Ovary (tissue), 3 donors: ENCODE results near the gene SUSD2.

Experiments
- EP300 ChIP-seq: sonication (generic); formaldehyde crosslinking; IDR thresholded peaks from one replicate; pipeline ENCODE4 v1.6.1; 2017; ENCODE audit warnings: antibody characterized with exemption
- POLR2A ChIP-seq: fragments of 450-650 bp; IDR thresholded peaks from one replicate; pipeline ENCODE4 v1.6.1; 2017; ENCODE audit warnings: antibody characterized with exemption, mild to moderate bottlenecking, moderate library complexity
- TF ChIP-seq, protein P1 (sequence below), 3 donors: fragments of 450-650 bp in 2 of 3; fragments of 200-600 bp in 1 of 3; IDR thresholded peaks; one replicate each; pipeline versions ENCODE4 v1.5.1 to v1.8.0; 2016 to 2022; ENCODE audit warnings: antibody characterized with exemption in 3 of 3, mild to moderate bottlenecking in 1 of 3
- donor health status: DM: no; HTN: no; CAD: no.

DNA sequence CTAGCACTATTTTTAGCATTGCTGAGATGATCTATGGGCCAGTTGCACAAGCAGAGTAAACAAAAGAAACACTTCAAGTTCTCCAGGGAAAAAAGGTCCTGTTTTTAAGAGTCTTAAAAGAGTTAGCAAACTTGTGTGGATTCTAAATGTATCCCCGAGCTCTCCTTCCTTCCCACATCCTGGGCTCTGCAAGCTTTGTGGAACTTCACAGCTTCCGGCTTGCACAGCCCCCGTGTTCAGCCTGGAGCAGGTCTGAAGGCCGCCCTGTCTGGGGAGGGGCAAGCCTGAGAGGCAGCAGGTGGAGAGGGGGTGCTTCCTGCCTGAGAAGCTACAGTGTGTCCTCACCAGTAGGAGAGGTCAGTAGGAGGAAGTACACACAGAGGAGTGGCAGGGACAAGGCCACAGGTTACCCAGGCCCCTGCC is 35.1 kb upstream of the SUSD2 start:
- TF ChIP-seq POLR2A (no peak), EP300 (no peak)
- TF ChIP-seq, protein P1, sequence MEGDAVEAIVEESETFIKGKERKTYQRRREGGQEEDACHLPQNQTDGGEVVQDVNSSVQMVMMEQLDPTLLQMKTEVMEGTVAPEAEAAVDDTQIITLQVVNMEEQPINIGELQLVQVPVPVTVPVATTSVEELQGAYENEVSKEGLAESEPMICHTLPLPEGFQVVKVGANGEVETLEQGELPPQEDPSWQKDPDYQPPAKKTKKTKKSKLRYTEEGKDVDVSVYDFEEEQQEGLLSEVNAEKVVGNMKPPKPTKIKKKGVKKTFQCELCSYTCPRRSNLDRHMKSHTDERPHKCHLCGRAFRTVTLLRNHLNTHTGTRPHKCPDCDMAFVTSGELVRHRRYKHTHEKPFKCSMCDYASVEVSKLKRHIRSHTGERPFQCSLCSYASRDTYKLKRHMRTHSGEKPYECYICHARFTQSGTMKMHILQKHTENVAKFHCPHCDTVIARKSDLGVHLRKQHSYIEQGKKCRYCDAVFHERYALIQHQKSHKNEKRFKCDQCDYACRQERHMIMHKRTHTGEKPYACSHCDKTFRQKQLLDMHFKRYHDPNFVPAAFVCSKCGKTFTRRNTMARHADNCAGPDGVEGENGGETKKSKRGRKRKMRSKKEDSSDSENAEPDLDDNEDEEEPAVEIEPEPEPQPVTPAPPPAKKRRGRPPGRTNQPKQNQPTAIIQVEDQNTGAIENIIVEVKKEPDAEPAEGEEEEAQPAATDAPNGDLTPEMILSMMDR (IDR thresholded peaks at IDR 0.05) = no peak
